CD4-positive, alpha-beta T cell (primary cell): ENCODE results near the gene UBE3B. TPM values are rescaled to one million over a fixed set of nuclear protein-coding genes. Genes with fewer than 3 reads are reported as not detected.

Experiments used
- ATAC-seq: fragments of 200-7000 bp; cut with Tn5 transposase; one replicate; pipeline ENCODE4 v1.10.0; 2022; ENCODE audit warnings: mild to moderate bottlenecking; ENCODE audit not compliant: poor library complexity
- CTCF ChIA-PET: fragments of 350-600 bp; sonication (Branson Sonifier 250); formaldehyde crosslinking; loops from one replicate; lab custom pipeline; 2021; ENCODE audit warnings: antibody characterized with exemption, inconsistent platforms; lab: Charles Lee
- POLR2A ChIA-PET: fragments of 350-600 bp; sonication (Branson Sonifier 250); formaldehyde crosslinking; loops from one replicate; lab custom pipeline; 2021; ENCODE audit warnings: antibody characterized with exemption, inconsistent platforms; lab: Charles Lee
- DNase-seq, 14 experiments: peaks; one replicate each; pipeline ENCODE4 v3.0.0-alpha.2; 2013 to 2020; ENCODE audit warnings: mixed read lengths in 2 of 14
- H3K27ac ChIP-seq, 2 donors: one replicate each; pipeline versions ENCODE4 v1.5.1 to v1.7.0; 2013; ENCODE audit warnings: low read length in 2 of 2, low read depth in 1 of 2, mild to moderate bottlenecking in 1 of 2
- H3K27me3 ChIP-seq, 2 experiments: 1 replicate in 1 of 2; 2 replicates in 1 of 2; pipeline versions ENCODE4 v1.6.1 to v1.7.0; 2013; ENCODE audit warnings: low read length in 2 of 2, control low read depth in 1 of 2, mild to moderate bottlenecking in 1 of 2, moderate library complexity in 1 of 2; ENCODE audit not compliant: insufficient read depth in 2 of 2, control insufficient read depth in 1 of 2
- H3K36me3 ChIP-seq: one replicate; pipeline ENCODE4 v1.6.1; 2013; ENCODE audit warnings: low read length, control low read depth; ENCODE audit not compliant: insufficient read depth
- H3K4me1 ChIP-seq: one replicate; pipeline ENCODE4 v1.6.1; 2013; ENCODE audit warnings: low read length, control low read depth; ENCODE audit not compliant: insufficient read depth
- H3K4me3 ChIP-seq: one replicate; pipeline ENCODE4 v1.5.1; 2013; ENCODE audit warnings: mild to moderate bottlenecking, low read length, moderate library complexity
- H3K9me3 ChIP-seq, 2 experiments: 1 replicate in 1 of 2; 2 replicates in 1 of 2; pipeline versions ENCODE4 v1.6.1 to v1.7.0; 2013; ENCODE audit warnings: low read length in 2 of 2, mild to moderate bottlenecking in 2 of 2, control low read depth in 1 of 2, moderate library complexity in 1 of 2; ENCODE audit not compliant: control insufficient read depth in 1 of 2, insufficient read depth in 1 of 2
- H3K27ac Mint-ChIP-seq: one replicate; pipeline ENCODE4 v1.8.0; 2020; ENCODE audit warnings: mixed read lengths
- H3K27me3 Mint-ChIP-seq: one replicate; pipeline ENCODE4 v1.8.0; 2021; ENCODE audit warnings: mixed read lengths
- H3K36me3 Mint-ChIP-seq: one replicate; pipeline ENCODE4 v1.8.0; 2021; ENCODE audit warnings: low read depth, mixed read lengths
- H3K4me1 Mint-ChIP-seq: one replicate; pipeline ENCODE4 v1.8.0; 2021; ENCODE audit warnings: low read depth, mixed read lengths
- H3K4me3 Mint-ChIP-seq: one replicate; pipeline ENCODE4 v1.8.0; 2020; ENCODE audit warnings: mild to moderate bottlenecking, mixed read lengths
- H3K9me3 Mint-ChIP-seq: one replicate; pipeline ENCODE4 v1.8.0; 2020; ENCODE audit warnings: mixed read lengths
- CTCF ChIP-seq: fragments of 200-600 bp; IDR thresholded peaks from one replicate; pipeline ENCODE4 v1.8.0; 2022; ENCODE audit warnings: antibody characterized with exemption, mild to moderate bottlenecking
- intact Hi-C, 2 experiments: fragments of 100-400 bp; cut with DNase I in 1 of 2; cut with micrococcal nuclease in 1 of 2; formaldehyde crosslinking; loops; one replicate each; pipeline versions ENCODE4 v1.15.1 to v1.9.0; 2023 to 2025; cut with DNase I, micrococcal nuclease
- total RNA-seq, 174 experiments: library from RNA in 2 of 174; stranded (reverse) in 2 of 174; gene quantifications; one replicate each; pipeline ENCODE4 v1.2.3 and lab custom pipeline; 2021 to 2026

The UBE3B gene
- total RNA-seq, 2 experiments from 2014 or later: 17.2 to 19.9 TPM

- Mint-ChIP-seq H3K27me3 (no peaks in the 10 kb centered on the region), H3K4me3 (no peak overlapping the region), H3K27ac (no peak overlapping the region), H3K4me1 (no peaks in the 10 kb centered on the region), H3K9me3 (no peaks in the 10 kb centered on the region), H3K36me3 (no peaks in the 10 kb centered on the region)
- DNase-seq (no peak), ATAC-seq (no peak)
- no peaks in the 10 kb centered on the region for H3K27me3 ChIP-seq
- no peak overlapping the region for H3K4me3 ChIP-seq
- no peak for TF ChIP-seq CTCF
- no peaks in the 10 kb centered on the region for H3K4me1 ChIP-seq
- H3K9me3 ChIP-seq: no peaks in the 10 kb centered on the region
- intact Hi-C loops: no loop called here
- no peak overlapping the region for H3K27ac ChIP-seq
- ChIA-PET CTCF (no interaction called here), POLR2A (no interaction called here)
- no peaks in the 10 kb centered on the region for H3K36me3 ChIP-seq
Measured at GRCh38 chr12:109555431-109556315, 78.2 kb downstream of the UBE3B start.

GRCh38 chr12:109557200-109557599 lies 79.8 kb downstream of the UBE3B start:
- POLR2A ChIA-PET: no interaction called here
- DNase-seq (no peak), ATAC-seq (no peak)
- H3K27ac ChIP-seq: no peak overlapping the region
- H3K4me1 ChIP-seq: no peaks in the 10 kb centered on the region
- peaks cover 0 to 8% of the 10 kb centered on the region in 2 experiments for H3K9me3 ChIP-seq
- no peaks in the 10 kb centered on the region for H3K36me3 ChIP-seq
- Mint-ChIP-seq H3K9me3 (no peaks in the 10 kb centered on the region), H3K27me3 (no peaks in the 10 kb centered on the region), H3K27ac (no peak overlapping the region), H3K4me1 (no peaks in the 10 kb centered on the region), H3K36me3 (peaks cover 6% of the 10 kb centered on the region), H3K4me3 (no peak overlapping the region)
- H3K27me3 ChIP-seq: no peaks in the 10 kb centered on the region
- no peak for TF ChIP-seq CTCF
- intact Hi-C loops: no loop called here
- no peak overlapping the region for H3K4me3 ChIP-seq
- CTCF ChIA-PET: no interaction called here

- ATAC-seq (no peak), DNase-seq (no peak)
- no peak overlapping the region for H3K4me3 ChIP-seq
- intact Hi-C loops: no loop called here
- Mint-ChIP-seq H3K36me3 (peaks cover 12% of the 10 kb centered on the region), H3K27ac (no peak overlapping the region), H3K9me3 (no peaks in the 10 kb centered on the region), H3K4me1 (no peaks in the 10 kb centered on the region), H3K4me3 (no peak overlapping the region), H3K27me3 (no peaks in the 10 kb centered on the region)
- ChIA-PET CTCF (no interaction called here), POLR2A (no interaction called here)
- H3K27ac ChIP-seq: no peak overlapping the region
- H3K27me3 ChIP-seq: no peaks in the 10 kb centered on the region
- H3K4me1 ChIP-seq: no peaks in the 10 kb centered on the region
- peaks cover 0 to 14% of the 10 kb centered on the region in 2 experiments for H3K9me3 ChIP-seq
- no peaks in the 10 kb centered on the region for H3K36me3 ChIP-seq
- TF ChIP-seq CTCF: no peak
Measured at GRCh38 chr12:109557805-109558204, 80.4 kb downstream of the UBE3B start.
